CD4-positive, alpha-beta T cell treated with Interleukin-4 for 4 hours (primary cell): ENCODE data around the gene AIP.

Experiments used
- DNase-seq: peaks from one replicate; pipeline ENCODE4 v3.0.0-alpha.2; 2020

The AIP gene

GRCh38 chr11:67538823-67539505 lies 56.1 kb downstream of the AIP start:
- DNase-seq: no peak

DNA sequence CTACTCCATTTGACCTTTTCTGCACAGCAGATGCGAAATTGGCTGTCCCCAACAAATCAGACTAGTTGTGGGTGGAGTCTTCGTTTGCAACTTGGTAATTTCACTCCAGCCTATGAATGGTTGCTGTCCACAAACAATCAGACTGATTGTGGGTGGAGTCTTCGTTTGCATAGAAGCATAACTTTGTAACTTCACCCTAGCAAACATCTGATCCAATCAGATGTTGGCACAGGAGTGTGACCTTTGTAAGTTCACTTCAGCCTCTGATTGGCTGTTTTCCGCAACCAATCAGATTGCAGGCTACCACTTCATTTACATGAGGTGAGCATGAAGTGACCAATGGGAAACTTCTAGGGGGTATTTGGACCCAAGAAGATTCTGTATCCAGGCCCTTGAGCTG lies 56.7 kb downstream of the AIP start:
- DNase-seq: no peak
